ENCODE results near the gene RBAK.
"Not testable (repeated sequence)": the region's sequence is repeated elsewhere in the genome, so short reads cannot be mapped to it uniquely, and the experiment has no call there.

RBAK gene

DNA sequence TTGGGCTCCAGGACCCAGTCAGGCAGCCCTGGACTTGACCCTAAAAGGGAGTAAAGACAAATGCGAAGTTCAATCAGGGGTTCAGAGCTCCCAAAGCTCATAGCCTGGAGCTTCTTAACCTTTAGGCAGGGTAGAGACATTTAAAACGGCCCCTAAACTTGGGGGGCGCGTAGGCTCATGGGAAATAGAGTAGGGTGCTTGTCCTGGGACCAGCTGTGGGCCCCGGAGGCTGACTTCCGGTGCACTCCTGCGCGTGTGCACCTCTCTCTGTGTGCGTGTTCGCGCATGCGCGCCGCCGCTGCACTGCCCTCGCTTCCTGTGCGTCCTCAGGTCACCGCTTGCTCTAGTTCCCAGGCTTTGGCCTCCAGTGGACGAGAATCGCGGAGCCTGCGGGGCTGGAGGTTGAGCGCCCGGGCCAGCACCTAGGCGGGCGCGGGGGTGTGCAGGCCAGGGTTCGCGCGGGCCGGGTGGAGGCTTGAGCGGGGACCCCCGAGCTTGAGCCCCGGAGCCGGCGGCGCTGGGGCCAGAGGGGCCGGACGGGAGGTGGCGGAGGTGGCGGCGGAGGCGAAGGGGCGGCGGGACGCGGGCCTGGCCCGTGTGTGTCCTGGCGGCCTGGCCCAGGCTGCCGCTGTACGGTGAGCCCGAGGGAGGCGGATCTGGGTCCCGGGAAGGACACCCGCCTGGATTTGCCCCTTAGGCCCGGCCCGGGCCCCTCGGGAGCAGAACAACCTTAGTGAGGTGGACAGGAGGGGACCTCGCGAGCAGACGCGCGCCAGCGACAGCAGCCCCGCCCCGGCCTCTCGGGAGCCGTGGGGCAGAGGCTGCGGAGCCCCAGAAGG lies at the start of gene RBAK:
Gene RBAK (plus strand): TSS at position 303 of the 839 bp plus-strand sequence. CDS start 2,217 bp downstream, outside the sequence.
- peak; percentile 96 for DNase-seq

DNA sequence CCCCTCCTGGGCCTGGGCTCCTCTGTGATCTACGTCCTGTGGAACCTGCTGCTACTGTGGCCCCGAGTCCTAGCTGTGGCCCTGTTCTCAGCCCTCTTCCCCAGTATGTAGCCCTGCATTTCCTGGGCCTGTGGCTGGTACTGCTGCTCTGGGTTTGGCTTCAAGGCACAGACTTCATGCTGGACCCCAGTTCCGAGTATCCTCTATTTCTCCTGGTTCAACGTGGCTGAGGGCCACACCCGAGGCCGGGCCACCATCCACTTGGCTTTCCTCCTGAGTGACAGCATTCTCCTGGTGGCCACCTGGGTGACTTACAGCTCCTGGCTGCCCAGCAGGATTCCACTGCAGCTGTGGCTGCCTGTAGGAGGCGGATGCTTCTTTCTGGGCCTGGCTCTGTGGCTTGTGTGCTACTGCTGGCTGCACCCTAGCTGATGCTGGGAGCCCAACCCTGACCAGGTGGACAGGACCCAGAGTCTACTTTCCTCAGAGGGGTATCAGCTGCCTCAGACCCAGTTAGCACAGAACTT lies 48.9 kb upstream of the RBAK start:
- DNase-seq: no peak

DNA sequence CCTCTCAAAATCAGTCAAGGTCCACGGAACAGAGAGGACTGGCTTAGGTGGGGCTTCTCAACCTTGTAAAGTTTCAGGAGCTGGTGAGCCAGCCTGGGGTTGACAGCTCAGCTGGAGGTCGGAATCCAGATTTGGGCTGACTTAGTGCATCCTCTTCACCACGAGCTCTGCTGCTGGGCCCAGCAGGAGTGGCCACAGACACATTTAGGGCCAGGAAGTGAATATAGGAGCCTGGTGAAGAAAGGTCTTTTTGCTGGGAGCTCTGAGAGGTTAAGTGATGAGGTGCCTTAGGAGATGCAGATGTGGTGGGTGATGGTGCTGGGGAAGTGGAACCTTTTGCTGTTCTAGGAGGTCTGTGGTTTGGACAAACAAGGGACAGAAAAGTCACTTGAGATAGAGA lies 47.4 kb upstream of the RBAK start:
- DNase-seq: no peak

DNA sequence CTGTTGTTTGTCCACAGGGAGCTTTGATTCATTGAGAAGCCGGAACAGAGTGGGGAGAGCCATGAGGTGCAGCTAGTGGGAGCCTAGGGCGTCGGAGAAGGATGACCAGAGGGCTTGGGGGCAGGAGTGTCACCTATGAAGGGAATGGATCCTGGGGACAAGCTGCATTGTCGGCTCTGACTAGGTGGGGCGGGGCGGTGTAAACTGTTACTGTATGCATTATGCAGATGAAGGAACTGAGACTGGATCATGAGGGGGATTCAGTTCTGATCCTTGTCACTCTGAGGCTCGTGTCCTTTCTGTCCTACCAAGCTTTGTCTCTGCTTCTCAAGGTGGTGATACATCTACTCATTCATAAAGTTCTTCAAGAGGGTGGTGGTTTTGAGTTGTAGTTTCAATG lies 46.8 kb upstream of the RBAK start:
- no peak for DNase-seq

DNA sequence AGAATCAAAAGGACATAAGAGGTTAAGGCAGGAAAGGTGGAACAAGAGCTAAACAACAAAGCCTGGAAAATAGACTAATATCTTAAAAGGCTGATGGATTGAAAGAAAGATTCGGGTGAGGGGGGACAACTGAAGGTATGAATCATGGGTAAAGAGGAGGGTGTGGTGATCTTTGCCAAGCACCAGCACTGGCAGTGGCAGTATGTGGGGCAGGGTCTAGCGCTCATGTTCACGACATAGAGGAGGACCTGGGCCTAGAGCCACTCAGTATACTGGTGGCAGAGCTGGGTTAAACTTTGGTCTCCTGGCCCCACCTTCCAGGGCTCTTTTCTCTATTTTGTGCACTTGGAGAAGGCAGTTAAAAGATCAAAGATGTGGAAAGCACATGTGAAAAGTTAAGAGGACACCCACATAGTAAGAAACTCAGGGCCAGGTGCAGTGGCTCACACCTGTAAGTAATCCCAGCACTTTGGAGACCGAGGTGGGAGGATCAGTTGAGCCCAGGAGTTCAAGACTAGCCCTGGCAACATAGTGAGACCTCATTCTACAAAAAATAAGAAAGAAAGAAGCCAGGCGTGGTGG lies 46.2 kb upstream of the RBAK start:
- DNase-seq: no peak

DNA sequence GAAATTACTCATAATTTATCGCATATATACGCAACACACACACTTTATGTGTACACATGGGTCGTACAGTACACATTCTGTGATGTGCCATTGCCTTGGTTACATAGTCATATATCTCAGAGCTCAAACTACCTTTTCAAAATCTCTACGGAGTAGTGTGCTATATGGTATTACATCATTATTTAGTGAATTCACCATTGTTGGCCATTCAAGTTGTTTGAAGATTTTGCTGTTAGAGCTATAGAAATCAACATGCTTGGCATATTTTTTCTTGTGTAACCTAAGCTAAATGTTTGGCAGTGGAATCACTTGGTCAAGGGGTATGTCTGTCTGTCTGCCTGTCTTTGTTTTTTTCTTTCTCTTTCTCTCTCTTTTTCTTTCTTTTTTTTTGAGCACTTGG lies 44.7 kb upstream of the RBAK start:
- no peak for DNase-seq

DNA sequence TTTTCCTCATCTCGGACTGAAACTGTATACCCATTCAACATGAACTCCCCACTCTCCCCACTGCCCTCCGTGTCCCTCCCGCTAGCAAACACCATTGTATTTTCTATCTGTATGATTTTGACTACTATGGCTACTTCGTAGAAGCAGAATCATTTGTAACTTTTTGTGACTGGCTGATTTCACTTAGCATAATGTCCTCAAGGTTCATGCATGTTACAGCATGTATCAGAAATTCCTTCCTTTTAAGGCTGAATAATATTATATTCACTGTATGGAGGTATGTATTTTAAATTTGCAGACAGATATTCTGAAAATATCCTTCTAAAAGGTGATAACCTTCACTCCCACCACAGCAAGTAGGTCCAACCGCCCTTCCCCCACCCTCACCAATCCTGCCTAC lies 43.7 kb upstream of the RBAK start:
- DNase-seq: no peak

DNA sequence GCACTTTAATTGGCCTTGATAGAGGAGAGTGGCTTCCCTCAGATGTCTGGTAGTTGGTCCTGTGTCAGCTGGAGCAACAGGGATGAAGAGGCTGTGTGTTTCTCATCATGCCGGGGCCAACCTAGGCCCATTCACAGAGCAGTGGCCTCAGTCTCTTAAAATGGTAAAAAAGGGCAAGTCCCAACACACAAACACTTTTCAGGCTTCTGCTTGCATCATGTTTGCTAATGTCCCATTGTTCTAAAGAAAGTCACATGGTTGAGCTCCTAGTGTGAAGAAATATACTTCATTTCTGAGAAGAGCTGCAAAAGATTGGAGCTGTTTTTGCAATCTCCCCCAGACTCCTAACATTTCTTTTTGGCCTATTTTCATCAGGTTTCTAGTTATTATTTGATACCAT lies 40.6 kb upstream of the RBAK start:
- no peak for DNase-seq

DNA sequence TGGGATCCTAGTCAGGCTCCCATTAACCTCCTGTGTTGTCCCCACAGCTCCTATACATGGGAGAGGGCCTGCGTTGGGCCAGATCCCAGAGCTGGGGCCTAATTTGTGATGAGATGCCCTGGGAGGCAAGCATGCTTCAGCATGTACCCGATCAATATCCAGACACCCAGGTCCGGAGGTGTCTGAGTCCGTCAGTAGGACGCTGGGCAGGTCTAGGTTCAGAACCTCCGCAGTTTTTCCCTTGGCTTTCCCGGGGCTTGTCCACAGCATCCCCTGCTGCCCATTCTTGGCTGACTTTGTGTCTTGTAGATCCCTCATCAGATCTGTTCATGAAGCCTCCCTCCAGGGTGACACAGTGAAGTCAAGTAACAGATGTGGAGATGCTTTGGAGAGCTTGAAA lies 32.7 kb upstream of the RBAK start:
- no peak for DNase-seq

DNA sequence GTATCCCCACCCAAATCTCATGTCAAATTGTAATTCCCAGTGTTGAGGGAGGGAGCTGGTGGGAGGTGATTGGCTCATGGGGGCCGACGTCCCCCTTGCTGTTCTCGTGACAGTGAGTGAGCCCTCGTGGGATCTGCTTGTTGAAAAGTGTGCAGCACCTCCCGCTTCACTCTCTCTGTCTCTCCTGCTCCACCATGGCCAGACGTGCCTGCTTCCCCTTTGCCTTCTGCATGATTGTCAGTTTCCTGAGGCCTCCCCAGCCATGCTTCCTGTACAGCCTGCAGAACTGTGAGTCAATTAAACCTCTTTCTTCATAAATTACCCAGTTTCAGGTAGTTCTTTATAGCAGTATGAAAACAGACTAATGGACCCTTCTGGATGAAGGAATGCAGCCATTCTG lies 29.7 kb upstream of the RBAK start:
- not testable (repeated sequence) for DNase-seq

DNA sequence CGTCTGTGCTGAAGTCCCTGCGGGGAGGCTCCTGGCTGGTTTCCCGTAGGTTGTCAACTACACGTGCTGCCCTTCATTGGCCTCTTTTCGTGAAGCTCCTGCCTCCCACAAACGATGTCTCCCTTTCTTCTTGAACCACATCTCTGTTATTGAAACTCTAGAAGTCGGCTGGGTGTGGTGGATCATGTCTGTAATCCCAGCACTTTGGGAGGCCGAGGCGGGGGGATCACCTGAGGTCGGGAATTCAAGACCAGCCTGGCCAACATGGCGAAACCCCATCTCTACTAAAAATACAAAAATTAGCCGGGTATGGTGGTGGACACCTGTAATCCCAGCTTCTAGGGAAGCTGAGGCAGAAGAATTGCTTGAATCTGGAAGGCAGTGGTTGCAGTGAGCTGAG lies 28.0 kb upstream of the RBAK start:
- not testable (repeated sequence) for DNase-seq

DNA sequence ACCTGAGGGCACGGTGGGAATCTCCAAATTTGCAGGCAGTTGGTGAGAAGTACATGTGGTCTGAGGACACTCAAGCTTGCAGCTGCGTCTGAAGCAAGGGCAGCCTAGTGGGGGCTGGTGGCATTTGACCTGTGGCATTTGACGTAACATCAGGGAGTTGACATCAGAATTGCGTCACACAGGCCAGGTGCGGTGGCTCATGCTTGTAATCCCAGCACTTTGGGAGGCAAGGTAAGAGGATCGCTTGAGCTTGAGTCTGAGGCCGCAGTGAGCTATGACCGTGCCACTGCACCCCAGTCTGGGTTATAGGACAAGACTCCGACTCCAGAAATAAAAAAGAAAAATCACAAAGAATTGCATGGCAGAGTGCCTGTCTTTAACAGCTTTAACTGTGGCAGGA lies 25.6 kb upstream of the RBAK start:
- no peak for DNase-seq

DNA sequence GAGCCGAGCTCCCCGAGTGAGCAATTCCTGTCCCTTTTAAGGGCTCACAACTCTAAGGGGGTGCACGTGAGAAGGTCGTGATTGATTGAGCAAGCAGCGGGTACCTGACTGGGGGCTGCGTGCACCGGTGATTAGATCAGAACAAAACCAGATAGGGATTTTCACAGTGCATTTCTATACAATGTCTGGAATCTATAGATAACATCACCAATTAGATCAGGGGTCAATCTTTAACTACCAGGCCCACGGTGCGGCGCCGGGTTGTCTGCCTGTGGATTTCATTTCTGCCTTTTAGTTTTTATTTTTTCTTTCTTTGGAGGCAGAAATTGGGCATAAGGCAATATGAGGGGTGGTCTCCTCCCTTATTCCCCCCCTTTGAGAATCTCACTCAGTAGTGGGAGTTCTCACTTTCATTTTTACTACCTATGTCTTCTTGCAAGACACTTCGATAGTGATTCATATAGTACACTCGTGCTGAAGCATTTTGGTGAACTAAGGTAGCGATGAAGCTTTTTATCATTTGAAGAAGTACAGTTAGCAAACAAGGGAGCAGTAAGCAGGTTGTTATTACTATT lies 24.6 kb upstream of the RBAK start:
- not testable (repeated sequence) for DNase-seq

DNA sequence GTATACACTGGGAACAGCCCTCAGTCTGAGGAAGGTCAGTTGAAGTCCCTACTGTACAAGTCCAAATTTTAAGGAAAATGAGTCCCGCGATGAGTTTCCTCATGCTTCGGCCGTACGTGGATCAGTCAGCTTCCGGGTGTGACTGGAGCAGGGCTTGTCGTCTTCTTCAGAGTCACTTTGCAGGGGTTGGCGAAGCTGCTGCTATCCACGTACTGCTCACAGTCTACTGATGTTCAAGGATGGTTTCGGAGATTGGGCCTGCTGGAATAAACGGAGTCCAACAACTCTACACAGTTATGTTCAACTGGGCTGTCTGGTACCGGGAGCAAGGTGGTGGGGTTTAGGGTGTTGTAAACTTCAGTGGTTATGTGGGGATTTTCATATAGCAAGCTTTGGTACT lies 22.0 kb upstream of the RBAK start:
- DNase-seq: not testable (repeated sequence)

DNA sequence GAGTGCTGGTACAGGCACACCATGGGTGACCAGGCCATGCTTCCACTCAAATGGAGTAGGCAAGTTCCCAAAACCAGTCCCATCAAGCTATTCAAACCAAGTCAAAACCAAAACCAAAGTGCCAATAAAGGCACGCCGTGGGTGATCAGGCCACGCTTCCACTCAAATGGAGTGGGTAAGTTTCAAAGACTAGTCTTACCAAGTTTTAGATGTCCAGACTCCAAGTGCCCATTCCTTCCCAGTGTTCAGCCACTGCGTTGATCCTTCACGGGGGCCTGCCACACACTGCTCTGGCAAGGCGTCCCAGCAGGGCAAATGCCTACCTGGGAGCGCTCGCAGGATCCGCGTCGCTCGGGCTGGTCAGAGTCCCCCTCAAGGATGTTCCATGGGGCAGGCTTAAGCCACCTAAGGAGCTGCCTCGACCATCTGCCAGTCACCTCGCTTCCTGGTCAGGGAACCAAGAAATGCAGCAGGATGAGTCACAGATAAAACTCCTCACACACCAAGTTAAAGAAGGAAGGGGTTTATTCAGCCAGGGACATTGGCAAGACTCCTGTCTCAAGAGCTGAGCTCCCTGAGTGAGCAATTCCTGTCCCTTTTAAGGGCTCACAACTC lies 17.8 kb upstream of the RBAK start:
- DNase-seq: peak; percentile 3

DNA sequence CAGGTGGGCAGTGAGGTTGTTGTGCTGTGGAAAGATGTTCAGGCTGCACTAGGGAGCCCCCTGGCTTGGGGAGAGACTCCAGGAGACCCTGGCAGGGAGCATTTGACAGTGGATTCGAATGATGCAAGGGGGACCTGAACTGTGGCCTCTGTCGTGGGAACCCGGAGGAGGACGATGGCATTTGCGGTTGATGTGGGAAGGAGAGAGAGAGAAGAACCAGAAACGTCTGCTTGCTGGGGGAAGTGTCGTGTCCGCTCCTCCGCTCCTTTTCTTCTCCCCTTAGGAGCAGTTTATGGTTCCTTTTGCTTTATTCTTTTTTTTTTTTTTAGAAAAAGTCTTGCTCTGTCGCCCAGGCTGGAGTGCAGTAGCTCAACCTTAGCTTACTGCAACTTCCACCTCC lies 12.5 kb upstream of the RBAK start:
- DNase-seq: not testable (repeated sequence)

DNA sequence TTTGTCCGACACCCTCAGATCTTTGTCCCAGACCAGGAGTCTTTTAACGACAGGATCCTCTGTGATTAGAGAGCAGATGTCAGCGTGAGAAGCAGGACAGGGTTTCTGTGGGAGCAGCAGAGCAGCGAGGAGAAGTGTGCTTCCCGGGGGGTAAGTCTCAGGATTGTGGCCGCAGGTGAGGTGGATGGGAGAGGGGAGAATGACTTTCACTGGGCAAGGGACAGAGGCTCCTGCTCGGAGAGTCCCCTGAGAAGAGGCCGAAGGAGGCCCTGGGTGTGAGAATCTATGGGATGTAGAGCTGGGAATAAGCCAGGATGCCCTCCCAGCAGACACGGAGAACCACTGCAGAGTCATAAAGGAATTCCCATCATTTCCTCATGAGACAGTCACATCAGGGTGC lies 10.4 kb upstream of the RBAK start:
- DNase-seq: no peak

DNA sequence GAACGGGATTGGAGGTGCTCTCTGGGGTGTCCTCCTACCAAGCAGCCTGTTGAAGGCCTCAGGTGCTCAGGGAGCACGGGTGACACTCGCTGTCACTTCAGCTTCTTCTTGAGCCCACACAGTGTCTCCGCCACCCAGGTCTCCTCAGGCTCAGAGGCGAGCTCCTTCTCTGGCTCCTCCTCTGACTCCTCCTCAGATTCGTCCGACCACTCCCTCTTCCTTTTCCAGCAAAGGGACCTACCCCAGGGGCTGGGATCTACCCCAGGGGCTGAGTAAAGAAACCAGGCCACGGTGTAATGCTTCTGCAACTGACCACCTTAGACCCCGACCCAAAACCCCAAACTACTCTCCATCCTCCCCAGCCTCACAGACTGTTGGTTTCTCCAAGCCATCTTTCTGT lies 9.2 kb upstream of the RBAK start:
- no peak for DNase-seq

DNA sequence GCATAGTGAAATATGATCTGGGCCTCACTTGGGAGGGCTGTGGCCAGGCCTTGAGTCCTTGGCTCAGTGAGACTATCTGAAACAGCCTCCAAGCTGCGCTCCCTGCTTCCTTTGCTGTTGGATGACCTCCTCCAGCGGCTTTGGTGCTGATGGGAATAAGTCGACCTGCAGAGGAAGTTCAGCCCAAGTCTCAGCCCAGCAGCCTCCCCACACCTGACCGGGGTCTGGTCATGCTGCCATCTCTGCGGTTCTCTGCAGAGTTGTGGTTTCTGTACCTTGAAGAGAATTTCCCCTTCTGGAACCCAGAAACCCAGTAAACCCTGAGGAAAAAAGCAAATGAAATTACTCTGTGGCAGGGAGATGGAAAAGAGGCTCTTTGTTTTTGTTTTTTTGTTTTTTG lies 4.6 kb upstream of the RBAK start:
- DNase-seq: no peak

DNA sequence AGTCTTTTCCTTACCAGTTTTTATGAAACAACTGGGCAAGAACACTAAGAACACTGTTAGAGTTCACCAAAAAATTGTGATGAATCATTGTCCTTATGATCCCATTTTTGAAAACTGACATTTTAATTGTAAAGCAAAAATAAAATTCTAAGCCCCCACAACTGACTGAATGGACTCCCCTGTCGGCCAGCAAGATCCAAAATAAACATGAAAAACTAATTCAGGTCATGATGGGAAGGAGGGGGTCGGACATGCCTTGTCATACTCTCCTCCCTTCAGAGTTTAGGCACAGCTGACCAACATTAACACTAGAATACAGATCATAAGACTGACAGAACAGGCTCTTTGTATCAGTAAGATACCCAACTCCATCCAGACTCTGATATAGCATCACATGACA lies 2.0 kb upstream of the RBAK start:
- no peak for DNase-seq

DNA sequence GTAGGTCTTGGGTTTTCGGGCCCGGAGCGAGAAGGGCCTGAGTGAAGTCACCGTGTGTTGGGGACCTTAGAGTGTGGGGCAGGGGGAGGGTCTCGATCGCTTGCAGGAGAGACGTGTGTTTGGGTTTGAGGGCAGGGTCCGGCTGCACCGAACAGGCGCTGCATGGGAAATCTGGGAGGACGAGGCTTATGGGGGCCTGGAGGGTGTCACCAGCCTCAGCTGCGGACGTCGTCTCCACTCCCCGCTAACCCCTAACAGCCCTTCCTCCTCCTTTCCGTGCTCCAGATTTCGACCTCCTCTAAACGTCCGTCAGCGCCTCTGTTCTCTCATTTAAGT lies 705 bp downstream of the RBAK start:
- peak; percentile 12 for DNase-seq

DNA sequence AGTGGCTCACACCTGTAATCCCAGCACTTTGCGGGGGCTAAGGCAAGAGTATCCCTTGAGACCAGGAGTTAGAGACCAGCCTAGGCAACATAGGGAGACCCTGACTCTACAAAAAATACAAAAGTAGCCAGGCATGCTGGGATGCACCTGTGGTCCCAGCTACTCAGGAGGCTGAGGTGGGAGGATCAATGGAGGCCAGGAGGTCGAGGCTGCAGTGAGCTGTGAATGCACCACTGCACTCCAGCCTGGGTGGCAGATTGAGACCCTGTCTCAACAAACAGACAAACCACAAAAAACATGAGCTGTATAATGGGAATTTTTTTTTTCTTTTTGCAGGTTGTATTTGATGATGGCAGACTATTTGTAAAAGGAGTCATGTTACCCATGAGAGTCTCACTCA lies 1.5 kb downstream of the RBAK start:
- DNase-seq: not testable (repeated sequence)

DNA sequence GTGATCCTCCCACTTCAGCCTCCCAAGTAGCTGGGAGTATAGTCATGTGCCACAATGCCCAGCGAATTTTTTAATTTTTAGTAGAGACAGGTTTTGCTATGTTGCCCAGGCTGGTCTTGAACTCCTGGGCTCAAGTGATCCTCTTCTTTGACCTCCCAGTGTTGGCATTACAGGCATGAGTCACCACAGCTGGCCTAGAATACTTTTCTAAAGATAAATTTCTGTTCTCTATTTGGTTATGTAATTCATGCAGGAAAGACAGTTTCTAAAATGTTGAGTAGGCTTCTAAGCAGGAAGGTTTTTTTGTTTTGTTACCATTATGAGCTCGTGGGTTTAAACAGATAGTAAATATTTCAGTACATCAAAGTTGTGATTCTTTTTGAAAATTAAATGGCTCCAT lies 5.0 kb downstream of the RBAK start:
- no peak for DNase-seq

DNA sequence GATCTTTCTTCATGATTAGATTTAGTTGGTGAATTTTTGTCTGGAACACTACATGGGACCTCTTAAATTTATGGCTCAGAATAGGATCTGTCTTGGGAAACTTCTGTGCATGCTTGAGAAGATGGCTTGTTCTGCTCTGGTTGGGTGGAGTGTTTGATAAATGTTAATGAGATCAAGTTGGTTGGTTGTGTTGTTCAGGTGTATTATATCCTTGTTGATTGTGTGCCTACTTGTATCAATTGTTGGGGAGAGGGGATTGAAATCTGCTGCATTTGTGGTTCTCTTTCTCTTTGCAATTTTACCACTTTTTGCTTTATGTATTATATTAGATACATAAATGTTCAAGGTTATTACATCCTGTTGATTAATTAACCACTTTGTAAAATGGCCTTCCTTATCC lies 6.1 kb downstream of the RBAK start:
- not testable (repeated sequence) for DNase-seq
